Glomerular visceral epithelial cell (primary cell): ENCODE results near the gene GREB1L.
"Not testable (repeated sequence)": the region's sequence is repeated elsewhere in the genome, so short reads cannot be mapped to it uniquely, and the experiment has no call there.

Experiments
- DNase-seq: peaks from one replicate; pipeline ENCODE4 v3.0.0-alpha.2; 2016; ENCODE audit errors: extremely low spot score

The GREB1L gene

DNA sequence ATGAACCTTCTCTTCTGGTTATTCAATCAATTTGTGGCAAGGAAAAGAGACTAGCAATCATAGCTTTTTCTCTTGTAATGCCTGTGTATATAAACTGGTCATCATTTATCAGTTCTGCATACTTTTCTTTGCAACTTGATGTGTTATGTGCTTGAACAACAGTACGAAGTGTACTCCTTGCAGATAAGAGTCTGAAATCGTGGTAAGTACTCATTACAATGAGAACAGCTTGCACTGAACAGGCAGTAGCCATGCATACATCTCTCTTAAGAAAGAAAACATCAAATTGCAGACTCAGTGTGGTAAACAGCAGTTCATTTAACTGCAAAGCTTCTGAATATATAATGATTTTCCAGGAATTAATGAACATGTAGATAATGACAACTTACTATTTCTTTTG is 64.3 kb downstream of the GREB1L start:
- DNase-seq, result no peak

DNA sequence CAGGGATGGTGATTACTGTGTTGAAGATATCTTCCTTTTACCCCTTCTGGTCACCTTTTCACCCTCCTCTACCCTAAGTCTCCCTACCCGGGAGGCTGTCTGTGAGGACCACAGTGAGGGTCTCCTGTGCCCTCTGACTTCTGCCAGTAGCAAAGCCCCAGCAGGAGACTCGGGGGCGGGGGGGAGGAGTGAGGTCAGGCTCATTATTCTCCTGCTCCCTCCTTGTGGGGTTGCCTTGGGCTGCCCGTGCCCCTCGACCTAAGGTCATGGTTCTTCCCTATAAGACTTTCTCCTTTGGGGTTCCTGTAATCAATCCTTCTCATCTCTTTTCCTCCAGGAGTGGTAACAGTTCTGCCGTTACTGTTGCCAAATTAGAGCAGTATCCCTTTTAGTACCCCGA is 65.5 kb downstream of the GREB1L start:
- no peak for DNase-seq

DNA sequence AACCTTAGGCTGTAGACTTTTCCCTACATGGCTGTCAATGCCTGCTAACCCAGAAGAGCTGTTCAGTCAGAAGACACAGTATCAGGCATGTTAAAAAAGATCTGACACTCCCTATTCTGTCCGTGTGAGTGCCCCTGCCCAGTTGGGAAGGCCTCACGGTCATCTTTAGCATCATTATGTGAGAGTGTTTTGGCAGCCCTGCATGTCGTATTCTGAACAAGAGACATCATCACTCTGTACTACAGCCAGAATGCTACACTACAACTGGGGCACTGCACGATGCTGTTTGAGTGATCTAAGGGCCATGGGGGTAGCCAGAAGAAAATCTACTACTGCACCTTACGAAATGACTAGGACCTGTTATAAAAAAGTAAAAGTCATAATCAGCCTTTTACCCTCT is 67.2 kb downstream of the GREB1L start:
- no peak for DNase-seq

DNA sequence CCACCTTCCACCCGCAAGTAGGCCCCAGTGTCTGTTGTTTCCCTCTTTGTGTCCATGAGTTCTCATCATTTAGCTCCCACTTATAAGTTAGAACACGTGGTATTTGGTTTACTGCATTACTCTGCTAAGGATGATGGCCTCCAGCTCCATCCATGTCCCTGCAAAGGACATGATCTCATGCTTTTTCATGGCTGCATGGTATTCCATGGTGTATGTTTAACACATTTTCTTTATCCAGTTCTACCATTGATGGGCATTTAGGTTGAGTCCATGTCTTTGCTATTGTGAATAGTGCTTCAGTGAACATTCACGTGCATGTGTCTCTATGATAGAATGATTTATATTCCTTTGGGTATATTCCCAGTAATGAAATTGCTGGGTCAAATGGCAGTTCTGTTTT is 69.9 kb downstream of the GREB1L start:
- DNase-seq, result not testable (repeated sequence)

DNA sequence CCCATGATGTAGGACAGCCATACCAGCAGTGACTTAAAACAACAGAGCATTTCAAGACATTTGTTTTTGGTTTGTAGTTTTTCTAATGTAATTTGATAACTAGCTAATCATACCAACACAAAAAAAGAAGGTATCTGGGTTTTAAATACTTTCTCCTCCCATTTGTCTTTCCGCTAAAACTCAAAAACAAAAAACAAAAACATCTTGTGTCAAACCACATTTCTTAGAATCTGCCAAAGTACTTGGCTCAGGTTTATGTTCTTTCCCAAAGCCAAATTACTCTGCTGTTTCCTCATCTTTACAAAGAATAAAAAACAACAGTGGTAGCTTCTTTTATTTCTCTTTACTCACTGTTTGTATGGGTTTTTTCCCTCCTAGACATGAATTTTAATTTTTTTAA is 71.5 kb downstream of the GREB1L start:
- DNase-seq, result no peak

DNA sequence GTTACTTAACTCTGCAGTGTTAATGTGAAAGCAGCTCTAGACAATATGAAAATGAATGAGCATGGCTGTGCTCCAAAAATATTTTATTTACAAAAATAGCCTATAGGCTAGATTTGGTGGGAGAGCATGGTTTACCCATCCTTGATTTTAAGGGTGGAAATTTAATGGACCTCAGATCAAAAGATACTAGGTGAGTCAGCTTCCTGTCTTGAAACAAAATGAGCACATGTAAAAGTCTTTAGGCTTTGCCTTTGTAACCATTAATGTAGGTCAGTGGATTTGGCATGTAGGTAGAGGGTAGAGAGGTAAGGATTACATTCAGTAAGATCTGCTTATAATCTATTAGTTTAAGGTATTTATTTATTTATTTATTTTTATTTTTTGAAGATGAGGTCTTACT is 72.7 kb downstream of the GREB1L start:
- no peak for DNase-seq

DNA sequence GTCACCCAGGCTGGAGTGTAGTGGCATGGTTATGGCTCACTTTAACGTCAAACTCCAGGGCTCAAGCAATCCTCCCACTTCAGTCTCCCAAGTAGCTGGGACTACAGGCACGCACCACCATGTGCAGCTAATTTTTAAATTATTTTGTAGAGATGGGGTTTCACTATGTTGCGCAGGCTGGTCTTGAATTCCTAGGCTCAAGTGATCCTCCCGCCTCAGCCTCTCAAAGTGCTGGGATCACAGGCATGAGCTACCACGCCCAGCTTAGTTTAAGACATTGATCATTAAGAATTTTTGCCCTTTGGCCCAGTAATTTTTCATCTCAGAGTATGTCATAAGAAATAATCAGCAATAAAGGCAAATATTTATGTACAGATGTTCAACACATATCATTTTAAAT is 73.1 kb downstream of the GREB1L start:
- DNase-seq, result not testable (repeated sequence)

DNA sequence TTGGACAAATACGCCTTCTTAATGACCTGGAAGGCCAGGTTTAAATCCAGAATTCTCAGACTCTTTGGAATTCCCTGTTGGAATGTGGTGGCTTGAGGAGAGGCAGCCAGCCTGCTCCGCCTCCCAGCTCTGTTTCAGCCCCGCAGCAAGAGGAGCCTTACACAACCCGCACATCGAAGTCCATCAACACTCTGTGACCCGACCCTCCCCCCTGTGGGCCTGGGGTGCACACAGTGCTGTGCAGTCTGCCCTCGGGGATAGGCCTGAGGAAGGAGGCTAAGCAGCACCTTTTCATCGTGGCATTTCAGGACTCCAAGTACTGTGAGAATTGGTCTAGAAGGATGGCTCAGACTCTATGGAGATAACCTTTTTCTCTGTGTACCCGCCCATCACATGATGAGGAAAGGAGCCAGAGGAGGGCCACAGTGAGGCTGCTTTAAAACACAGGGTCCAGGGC is 73.7 kb downstream of the GREB1L start:
- DNase-seq, result peak; percentile 31

DNA sequence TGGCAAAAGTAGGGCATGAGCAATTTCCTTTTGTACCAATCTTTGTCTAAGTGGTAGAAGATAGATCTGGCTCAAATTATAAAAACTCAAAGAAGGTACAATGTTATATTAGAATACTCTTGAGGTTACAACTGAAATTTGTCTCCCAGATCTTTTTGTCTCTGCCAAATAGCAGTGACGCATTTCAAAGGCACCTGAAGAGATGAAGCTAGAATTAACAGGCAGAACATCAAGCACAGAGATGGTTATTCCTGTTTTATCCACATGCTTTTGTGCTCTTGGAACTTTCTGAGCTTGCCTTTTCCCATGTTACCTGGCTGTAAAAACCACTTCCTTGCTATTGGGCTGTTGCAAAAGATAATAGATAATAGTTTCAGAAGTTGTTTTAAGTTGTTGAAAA is 74.3 kb downstream of the GREB1L start:
- DNase-seq, result no peak

DNA sequence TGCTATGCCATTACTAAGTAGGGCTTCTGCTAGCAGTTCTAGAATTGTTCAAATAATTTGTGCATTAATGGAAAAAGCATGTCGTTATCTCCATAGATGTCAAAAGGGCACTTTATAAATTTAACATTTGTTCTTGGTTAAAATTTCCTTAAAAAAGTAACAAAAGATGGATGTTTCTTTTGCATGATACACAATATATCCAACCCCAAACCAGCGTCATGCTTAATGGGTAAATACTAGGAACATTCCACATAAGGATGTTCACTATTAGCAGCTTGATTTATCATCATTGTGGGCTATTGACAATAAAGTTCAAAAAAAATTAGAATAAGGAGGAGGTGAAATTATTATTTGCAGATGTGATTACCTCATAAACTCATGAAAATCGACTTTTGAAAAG is 79.7 kb downstream of the GREB1L start:
- DNase-seq, result no peak

DNA sequence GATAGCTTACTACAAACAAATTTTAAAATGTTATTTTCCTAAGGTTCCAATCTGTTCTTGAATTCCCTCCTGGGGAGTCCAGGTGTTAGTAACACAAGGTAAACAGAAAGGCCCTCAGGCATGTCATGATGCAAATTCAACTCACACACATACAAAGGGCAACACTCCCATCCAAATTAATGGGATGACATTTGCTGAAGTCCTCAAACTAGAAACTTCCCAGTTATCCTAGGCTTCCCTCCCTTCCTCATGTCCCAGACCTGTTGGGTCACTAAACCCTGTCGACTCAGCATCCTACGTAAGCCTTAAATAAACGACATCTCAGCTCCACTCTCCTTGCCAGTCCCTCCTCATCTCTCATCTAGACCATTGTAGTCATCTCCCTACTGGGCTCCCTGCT is 85.1 kb downstream of the GREB1L start:
- DNase-seq, result no peak

DNA sequence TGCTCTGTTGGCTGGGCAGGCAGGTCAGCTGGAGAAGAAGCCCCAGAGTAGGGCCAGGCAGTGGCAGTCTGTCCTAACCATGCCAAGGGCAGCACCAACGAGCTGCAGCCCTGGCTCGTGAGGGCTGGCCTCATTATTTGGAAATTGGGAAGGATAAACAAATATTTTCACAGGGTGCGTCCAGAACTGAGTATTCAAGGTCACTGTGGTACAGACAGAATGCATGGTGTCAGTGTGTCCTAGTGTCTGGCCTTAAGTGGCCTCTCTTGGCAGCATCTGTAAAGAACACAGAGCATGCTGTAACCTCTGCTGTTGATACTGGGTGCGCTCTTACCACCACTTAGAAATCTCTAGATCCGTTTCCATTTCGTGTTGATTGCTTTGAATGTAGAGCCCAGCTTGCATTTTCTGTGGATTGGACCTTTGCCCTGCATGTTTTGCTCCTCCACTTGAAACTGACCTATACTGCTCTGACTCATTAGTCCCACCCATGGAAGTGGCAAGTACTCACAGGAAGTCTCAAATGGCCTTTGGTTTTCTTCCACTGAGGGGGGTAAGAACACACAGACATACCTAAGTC is 88.2 kb downstream of the GREB1L start:
- DNase-seq, result peak; percentile 69

DNA sequence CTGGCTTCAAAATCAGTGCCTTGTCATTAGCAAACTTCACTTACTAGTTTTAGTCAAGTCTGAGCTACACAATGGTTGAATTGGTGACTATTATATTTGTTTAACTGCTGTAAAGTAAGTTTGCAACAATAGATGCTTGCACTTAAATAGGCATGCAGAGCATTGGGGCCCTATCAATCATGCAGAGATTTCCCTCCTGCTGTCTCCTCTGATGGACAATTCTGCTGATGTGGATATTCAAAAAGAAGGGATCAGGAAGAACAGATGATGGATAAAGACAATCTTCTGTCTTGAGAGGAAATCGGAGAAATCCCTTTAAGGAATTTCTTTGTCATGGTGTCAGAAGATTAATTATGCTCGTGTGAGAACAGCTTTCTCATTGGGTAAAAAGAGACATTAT is 89.0 kb downstream of the GREB1L start:
- no peak for DNase-seq

DNA sequence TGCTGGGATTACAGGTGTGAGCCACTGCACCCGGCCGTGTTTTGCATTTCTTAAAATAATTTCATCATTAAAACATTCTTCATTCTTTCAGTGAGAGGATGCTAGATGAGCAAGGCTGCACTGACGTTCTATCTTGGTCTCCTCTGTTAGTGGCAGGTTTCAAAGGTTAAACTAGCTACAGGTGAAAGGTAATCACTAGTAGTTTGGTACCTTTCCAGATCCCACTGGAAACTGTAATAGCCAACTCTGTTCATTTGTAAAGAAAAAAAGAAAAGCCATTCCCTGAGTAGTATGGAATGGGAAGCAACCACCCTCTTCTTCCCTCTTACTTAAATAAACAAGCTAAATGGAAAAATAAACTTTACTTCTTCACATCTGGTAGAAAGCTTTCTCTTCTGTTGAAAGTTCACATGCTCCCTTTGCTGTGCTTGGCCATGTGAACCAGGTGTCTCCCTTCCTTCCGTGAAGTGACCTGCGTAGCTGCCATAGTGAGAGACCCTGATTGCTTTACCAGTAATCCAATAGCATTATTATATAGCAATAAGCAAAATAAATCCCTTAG is 94.0 kb downstream of the GREB1L start:
- DNase-seq, result no peak

DNA sequence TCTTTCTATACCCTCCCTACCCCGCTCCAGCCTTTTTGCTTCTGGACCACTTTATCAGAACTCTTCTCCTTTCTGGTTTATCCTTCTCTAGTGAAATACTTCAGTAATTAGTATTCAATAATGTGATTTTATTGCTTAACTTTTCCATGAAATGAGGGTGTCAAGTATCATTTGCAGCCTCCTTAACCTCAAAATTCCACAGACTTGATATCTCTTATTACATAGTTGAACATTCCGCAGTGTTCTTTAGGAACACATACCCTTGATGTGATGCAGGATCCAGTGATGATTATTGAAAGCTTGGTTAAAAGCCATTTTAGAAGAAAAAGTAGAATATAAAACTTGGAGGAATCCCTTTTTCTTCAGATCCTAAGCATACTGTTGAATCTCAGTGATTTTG is 94.8 kb downstream of the GREB1L start:
- DNase-seq, result no peak

DNA sequence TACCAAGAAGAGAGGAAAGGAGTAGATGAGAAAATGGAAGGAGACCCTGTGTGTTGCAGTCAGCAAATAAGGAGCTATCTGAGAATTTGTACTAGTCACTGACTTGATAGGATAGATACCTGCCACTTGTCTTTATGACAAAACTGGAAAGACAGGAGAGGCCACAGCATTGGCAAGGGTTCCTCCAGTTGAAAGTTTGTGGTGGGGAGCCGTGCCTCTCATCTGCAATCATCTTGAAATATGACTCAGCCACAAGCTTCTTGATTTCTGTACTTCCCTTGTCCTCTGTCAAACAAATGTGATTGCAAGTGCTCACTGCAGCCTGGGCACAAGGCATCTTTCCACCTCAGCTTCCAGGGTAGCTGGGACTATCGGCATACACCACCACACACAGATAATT is 99.1 kb downstream of the GREB1L start:
- DNase-seq, result peak; percentile 33

DNA sequence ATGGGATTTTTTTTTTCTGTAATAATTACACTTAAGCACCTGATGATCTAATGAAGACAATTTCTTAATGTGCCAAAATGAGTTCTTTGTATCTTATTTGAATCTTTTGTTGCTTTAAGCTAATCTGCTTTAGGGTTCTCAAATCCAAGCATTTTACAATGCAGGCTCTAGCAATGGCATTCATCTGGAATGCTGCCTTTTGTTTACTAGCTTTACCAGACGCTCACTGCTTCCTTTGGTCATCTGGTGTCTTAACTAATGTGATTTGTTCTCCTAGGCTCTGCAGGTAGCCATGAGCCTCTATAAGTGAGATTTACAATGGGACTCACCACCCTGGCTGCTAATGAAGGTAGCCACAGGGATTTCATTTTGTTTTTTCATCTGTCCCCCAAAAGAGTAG is 100.3 kb downstream of the GREB1L start:
- no peak for DNase-seq

DNA sequence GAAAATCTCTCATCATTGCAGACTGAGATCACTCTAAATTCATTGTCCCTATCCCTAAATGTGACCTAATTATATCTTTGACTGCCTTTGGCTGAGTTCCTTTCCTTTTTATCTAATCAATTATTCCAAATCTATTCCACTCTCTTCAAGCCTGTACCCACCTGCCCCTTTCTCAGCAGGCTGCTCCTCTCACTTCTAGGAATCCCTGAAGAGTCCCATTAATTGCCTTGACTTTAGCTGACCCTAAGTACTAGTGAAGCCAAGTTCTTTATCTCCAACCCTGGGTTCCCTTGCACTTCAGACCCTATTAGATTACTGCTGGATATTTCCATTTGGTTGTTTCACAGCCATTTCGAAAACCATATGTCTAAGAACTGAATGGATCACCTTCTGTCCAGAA is 102.8 kb downstream of the GREB1L start:
- no peak for DNase-seq

DNA sequence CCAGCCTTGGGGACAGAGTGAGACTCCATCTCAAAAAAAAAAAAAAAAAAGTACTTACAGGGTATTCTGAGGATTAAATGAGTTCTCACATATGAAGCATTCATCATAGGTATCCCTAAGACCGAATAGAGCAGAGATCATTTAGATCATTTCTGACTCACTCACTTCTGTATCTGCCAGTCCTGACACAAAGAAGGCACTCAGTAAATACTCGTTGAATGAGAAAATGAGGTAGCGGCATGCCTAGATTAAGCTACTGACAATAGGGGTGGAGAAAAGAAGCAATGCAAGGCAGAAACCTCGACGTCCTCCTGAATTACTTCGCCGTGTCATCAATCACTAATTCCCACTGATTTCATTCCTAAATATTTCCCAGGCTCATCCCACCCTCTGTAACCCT is 103.8 kb downstream of the GREB1L start:
- DNase-seq, result no peak

DNA sequence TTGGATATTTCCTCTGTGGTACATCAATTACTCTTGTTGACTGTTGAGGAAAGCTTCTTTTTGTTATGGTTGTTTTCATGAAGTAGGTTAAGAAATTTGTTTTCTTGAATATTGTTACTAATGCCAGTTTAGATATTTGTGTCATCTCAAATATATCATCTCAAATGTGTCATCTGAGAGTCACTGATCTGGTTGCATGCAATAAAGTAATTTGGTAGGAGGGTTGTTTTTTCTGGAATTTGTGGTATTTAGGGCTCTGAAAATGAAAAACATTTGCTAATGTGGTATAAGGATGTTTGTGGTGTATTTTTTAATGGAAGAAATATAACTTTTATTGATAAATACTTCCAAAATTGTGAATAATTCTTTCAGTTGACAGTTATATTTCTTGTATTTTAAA is 117.7 kb downstream of the GREB1L start:
- no peak for DNase-seq

DNA sequence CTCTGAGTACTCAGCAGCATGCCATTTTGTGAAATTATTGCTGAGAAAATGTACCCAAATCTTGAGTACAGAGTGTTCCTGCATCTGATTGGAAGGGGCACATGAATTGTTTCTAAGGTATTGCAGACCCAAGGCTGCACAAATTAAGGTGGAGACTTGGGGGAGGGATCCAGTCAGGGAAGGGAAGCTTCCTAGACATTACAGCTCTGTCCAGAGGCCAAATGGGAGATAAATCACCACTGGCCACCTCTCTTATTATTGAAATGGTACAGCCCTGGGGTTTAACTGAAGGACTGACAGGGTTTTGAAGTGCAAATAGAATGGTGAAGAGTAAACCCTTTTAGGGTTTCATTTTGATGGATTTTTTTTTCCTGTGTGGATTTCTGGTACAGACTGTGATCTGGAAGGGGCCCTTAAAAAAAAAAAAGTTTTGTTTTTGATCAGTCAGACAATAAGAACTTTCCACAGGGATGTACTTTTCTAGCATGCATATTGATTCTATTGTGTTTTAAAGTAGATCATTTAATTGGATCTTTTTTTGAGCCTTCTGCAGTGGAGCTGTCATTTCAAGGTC is 119.4 kb downstream of the GREB1L start:
- no peak for DNase-seq

DNA sequence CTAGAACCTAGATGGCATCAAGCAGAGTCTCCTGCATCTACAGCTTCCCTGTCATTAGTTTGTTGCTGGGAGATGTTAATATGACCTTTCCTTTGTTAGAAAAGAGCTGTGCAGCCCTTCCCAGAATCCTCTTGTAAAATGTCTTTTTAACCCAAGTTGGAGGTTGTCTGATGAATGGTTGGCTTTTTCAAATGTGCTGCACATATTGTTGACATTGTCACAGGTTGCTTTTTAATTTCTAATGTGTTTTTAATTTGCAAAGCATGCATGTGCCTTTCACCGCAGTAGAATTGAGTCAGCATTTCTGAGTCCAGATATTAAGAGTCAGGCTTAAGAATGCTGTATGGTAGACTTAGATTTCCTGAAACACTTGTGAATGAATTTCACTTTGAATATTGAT is 120.8 kb downstream of the GREB1L start:
- no peak for DNase-seq

DNA sequence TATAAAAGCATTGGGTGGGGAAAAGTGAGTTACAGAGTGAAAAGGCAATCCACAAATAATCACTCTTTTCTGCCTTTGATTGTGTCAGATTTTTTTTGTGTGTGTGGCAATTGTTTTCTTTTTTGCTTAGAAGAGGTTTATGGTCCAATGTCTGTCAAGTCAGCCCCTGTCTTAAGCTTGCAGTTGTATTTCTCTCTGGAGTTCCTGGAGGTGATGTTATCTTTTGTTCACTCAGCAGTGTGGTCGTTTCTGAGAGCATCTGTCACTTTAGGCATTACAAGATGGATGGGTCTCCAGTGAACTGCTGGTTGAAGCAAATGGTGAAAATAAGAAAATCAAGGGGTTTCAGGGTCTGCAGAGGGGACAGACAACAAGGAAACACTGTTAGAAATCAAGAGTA is 121.3 kb downstream of the GREB1L start:
- DNase-seq, result no peak

DNA sequence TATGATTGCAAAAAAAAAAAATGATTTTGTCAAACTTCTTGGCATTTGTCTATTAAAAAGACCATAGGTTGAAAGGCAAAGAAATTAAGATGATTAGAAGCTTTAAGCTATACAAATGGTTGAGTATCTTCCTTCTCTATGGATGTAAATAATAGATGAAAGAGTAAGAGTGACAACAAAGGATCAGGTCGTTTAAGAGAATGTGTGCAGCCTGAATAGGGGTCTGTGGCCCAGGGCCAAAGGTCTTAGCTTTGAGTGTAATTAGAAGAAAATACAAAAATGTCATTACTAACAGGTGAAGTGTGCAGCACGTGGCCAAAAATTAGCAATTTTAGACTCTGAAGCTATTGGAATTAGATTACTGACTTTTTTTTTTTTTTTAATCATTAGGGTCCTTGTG is 122.4 kb downstream of the GREB1L start:
- no peak for DNase-seq
